Epidermal melanocyte (primary cell): ENCODE measurements around the gene ABR.
A peak's percentile ranks its signal among the peaks of the same experiment; 100 is the strongest.
"Not testable (repeated sequence)": the region's sequence is repeated elsewhere in the genome, so short reads cannot be mapped to it uniquely, and the experiment has no call there.

ENCODE experiments used
- DNase-seq: peaks from one replicate; pipeline ENCODE4 v3.0.0; 2011; ENCODE audit warnings: low spot score; ENCODE audit not compliant: insufficient read length

Gene ABR

DNA sequence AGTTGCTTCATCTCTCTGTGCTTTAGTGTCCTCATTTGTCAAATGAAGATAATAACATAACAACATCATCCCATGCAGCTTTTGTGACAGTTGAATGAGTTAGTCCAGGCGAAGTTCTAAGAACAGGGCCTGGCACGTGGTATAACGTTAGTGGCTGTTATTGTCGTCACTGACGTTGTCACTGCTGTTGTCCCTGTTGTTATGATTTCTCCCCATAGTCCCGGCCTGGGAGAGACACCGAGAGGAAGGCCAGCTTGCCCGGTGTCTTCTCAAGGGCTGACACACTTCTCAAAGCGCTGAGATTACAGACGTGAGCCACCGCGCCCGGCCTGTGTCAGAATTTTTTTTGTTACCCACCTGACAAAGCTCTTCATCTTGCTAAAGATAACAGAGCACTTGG is 29.9 kb downstream of the ABR start:
- no peak for DNase-seq

DNA sequence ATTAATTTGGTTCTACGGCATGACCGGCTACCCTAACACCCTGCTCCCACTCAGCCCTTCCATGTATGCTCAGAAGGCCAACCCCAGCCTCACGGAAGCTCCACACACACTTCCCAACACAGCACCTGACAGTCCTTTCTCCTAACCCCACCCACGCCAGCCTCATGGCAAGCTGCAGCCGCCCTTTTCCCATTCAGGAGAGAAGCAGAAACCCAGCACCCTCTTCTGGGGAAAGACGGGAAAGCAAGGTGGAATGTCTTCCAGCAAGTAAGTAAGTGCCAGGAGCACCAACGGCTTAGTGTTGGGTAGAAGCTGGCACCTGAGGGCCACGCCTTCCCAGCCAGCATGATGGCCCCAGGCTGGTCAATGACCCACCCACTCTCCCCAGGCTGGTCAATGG is 32.1 kb downstream of the ABR start:
- no peak for DNase-seq

DNA sequence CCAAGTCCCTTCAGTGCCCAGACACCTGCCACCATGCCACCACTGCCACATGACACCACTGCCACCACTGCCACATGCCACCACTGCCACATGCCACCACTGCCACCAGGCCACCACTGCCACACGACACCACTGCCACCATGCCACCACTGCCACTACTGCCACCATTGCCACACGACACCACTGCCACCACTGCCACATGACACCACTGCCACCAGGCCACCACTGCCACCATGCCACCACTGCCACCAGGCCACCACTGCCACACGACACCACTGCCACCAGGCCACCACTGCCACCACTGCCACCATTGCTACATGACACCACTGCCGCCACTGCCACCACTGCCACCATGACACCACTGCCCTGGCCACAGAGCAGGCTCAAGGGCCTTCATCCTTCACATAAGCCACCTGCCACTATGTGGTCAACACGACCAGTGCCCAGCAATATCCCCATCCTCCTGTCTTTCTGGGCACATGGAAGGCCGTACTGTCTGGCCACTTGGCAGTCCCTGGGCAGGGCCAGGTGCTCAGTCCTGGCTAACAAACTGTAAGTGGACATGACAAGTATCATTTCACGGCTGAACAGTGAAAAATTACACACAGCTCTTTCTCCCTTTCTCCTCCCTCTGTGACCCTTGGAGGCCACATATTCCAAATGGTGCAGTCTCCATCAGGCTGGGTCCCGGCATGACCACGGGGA is 33.1 kb downstream of the ABR start:
- no peak for DNase-seq

DNA sequence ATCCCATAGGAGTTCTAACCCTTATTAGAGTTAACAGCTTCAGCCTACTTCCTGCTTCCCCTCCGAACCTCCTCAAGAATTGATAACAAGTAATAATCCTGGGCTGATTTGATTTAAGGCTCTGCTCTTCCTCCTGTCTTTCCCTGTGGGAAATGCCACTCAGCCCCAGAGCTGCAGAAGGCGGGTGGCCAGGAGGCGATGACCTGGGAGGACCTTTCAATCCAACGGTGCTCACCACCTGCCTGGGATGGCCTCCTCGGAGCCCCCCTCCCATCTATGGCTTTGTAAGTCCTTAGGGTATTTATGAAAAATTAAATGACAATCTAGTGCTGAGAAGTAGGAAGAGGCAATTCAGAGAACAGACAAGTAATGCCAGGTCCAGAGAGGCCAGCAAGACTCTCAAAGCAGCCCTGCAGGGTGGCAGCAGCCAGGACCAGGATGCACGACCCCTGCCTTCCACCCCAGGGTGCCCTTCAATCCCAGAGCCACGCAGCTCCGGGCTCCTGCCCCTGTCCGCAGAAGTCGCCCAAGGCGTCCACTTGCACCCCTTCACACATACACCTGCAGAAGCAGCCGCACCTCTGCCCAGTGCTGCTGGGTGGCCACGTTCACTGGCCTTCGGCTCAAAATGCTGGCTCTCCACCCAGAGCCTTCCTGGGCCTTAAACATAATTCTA is 34.3 kb downstream of the ABR start:
- DNase-seq: no peak

DNA sequence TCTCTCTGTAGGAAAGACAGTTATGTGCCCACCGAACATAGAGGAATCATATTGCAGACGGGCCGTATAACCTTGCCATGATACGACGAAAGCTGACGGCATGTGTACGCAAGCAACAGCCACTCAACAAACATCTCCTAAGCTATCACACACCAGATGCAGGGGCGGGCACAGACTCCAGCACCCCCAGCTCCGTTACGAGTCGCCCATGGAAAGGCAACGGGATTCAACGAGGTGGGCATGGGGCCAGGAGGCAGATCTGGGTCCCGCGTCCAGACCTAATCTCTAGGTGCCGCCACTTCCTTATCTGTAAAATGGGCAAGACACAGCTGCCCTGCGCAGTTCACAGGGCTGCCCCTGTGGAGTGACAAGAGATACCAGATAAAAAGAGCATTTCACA is 35.6 kb downstream of the ABR start:
- DNase-seq: no peak

DNA sequence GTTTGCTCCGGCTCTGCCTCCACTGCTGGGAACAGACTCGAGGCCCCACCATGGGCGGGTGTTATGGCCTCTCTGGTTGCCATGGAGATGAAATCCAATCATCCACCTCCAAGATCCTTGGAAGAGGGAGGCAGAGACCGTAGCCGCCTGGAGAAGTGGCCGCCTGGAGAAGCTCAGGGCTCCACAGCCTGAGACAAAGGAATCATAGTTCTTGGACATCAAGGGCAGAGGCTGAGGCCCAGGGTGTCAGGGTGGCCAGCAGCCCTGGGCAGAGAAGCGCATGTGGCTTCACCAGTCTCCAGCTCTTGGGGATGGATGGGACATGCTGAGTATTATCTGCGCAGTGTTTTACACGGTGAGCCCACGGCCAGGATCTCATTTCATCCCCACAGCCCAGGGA is 36.2 kb downstream of the ABR start:
- no peak for DNase-seq

DNA sequence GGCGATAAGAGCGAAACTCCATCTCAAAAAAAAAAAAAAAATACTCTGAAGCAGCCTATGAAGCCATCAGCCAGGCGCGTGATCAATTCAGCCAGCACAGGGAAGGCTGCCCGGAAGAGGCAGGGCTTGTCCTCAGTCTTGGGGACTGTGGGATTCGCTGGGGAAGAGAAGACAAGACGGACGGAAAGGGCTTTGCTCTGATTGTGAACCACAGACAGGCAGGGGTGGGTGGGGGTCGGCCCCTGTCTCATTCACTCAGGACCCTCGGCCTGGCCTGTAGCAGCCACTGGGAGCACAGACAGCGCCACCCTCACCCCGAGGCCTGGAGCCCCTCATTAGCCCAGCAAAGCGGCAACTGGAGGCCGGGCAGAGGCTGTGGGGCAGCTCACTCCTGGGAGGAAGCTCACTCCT is 37.2 kb downstream of the ABR start:
- no peak for DNase-seq

DNA sequence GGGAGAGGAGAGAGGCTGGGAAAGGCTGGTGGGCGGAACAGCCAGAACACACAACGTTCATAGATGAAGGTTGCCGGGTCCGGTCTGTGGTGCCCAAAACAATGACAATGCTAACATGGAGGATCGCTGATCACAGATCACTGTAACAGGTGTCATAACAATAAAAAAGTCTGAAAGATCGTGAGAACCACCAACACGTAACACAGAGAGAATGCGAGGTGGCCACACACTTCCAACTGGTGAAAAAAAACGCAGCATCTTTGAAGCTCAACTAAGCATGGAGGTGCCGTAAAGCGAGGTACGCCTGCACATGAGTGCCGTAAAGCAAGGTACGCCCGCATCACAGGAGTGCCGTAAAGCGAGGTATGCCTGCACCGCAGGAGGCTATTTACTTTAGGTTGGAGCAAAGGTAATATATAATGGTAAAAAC is 42.3 kb downstream of the ABR start:
- no peak for DNase-seq

DNA sequence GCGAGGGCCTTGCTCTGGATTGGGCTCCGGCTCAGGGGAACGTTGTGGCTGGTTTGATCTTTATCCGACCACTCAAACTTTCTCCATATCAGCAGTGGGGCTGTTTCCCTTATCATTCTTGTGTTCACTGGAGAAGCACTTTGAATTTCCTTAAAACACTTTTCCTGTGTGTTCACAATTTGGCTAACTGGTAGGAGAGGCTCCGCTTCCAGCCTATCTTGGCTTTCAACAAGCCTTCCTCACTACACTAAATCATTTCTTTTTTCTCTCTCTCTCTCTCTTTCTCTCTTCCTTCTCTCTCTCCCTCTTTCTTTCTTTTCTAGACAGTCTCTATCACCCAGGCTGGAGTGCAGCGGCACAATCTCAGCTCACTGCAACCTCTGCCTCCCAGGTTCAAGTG is 43.0 kb downstream of the ABR start:
- DNase-seq: no peak

DNA sequence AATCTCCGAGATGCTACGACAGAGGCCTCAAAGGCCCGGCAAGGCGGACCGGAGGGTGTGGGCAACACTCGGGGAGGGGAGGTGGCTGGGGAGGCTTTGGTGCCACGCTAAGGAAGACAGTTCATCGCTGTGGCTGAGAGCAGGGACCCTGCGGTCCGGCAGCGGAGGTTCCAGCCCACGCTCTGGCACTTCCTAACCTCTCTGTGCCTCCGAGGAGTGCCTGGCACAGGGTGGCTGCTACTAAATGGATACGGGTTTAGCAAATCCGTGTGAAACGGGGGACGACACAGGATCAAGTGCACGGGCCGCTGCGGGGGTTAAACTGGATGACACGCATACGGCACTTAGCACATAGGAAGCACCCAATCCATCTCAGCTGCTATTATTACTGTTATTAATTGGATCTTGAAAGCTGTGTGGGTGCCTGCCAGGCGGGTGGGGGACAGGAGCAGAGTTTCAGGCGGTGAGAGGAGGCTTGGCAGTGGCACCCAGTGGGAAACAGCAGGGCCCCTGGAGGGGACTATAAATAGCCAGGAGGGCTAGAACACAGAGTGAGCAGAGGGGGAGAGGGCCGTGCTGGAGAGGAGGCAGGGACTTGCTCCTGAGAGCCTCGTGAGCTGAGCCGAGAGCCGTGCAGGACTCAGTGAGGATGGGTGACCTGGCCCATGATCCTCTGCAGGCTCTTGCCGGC is 45.0 kb downstream of the ABR start:
- DNase-seq: no peak

DNA sequence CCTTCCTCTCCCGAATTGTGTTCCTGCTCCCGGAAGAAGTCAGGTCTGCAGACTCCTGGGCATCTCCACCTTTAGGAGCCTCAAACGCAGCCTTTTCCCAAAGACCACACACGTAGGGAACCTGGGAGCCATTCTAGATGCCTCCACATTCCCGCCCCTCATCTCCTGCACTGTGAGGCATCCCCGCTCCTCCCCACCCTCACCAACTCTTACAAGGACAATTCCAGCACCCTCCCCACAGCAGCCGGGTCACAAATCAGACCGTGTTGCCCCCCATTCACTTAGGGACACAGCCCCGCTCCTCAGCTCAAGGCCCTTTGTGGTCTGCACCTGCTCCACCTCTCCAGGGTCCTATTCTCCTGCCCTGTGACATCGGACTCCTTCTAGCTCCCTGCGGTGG is 49.6 kb downstream of the ABR start:
- DNase-seq: no peak

DNA sequence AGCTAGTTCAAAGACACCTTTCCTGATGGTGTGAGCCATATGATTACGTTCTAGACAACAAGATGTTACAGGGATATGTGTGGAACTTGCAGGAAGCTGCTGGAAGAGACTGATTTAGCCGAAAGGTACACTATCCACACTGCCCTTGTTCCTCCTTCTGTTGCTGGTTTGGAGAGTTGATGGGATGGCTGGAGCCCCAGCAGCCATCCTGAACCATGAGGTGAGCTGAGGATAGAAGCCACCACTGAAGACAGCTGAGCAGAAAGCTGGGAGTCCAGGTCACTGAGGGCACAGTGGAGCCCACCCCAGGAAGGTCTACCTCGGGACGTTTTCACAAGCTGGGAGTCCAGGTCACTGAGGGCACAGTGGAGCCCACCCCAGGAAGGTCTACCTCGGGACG is 51.3 kb downstream of the ABR start:
- not testable (repeated sequence) for DNase-seq

DNA sequence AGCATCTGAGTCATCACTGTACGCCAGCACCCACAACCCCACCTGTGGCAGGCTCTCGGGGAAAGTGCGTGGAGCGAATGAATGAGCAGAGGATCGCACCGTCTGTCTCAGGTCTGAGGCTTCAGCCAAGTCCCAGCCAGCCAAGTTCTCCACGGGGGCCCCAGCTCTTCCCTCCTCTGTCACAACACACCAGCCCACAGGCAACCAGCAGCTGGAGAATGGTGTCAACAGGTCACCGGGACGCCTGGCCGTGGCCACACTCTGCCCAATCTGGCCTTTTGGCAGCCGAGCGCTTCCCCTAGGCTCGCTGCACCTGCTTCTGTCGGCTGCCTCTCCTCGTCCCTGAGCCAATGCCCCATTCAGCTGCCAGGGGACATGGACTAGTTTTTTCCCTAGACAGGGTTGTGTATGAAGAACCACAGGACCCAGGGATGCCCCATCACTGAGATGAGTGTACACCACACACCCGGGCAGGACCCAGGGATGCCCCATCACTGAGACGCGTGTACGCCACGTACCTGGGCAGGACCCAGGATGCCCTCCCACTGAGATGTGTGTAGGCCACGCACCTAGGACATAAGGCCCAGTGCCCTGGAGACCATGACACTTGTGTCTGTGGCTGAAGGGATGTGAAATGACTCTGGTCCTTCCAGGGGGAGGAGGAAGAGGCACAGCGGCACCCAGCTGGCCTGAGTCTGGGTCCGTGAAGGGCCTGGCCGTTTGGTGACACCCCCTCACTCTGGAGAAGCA is 52.8 kb downstream of the ABR start:
- DNase-seq: no peak

DNA sequence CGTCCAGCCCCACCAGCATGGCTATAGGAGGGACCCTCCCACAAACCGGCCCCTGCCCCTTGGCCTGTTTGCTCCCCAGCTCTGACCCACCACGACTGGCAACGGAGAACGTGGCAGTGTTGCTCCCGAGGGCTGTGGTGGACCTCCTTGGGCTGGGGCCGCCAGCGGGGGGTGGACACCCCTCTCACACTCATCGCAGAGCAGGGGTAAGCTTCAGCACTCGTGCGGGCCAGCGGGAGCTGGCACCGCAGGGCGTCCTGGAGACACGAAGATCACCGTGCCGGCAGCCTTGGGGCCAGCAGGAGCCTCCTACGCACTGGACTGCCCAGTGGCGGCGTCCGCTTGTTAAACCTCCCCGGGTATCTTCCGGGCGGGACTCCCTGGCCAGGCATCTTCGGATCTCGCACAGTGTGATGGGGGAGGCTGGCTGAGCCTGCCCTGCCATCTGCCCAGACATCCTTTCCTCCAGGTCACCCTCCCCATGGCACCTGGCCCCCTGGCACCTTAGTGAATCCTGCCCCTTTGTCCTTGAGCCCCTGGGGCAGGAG is 53.5 kb downstream of the ABR start:
- no peak for DNase-seq

DNA sequence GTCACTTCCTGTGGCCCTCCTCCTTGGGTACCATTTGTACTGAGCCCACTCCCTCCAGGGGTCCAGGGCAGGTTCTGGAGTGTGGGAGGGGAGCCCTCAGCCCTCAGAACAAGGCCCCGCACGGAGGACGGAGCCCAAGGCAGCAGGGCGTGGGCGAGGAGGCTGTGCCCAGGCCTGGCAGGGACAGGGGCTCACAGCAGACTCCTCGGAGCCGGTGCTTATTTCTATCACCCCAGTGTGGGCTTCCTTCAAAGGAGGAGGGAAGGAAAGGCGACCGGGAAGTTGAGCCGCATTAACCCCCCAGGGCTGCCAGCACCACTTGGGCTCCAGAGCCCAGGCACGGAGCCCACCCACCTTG is 54.0 kb downstream of the ABR start:
- DNase-seq: no peak

DNA sequence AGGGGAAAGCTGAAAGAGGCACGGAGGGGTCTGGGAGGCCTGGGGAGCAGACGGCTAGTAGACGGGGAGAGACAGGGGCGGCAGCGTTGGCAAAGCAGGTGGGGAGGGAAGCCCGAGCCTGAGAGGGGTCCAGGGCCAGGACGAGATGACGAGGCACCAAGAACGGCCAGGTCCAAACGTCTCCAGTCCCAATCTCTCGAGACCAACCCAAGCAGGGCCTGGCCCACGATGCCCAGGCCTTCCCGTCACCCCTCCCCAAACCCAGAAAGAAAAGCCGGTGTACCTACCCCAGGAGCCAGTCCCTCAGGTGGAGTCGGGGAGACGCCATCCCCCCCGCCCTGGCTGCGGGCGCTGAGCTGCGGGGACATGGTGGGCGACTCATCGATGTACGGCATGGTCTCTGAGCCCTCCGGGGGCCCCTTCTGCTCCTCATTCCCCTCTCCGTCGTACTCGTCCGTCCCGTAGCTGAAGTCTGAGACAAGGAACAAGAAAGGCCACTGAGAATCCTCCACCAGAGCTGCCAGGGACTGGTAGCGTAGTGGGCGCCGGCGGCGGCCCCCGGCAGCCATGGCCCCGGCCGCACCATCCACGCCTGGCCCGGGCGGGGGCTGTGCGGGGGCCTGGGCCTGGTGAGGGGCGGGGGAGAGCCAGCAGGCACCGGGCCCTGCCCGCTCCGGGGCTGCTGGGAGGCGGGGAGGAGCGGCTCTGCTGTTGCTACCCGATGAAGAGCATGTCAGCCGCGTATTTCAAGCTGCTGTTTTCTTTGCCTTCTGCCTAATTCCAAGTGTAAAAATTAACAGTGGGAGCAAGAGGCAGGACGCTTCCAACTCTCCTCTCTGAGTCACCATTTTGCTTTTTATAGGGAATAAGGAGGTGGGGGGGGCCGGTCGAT is 54.6 kb downstream of the ABR start:
- DNase-seq: no peak

DNA sequence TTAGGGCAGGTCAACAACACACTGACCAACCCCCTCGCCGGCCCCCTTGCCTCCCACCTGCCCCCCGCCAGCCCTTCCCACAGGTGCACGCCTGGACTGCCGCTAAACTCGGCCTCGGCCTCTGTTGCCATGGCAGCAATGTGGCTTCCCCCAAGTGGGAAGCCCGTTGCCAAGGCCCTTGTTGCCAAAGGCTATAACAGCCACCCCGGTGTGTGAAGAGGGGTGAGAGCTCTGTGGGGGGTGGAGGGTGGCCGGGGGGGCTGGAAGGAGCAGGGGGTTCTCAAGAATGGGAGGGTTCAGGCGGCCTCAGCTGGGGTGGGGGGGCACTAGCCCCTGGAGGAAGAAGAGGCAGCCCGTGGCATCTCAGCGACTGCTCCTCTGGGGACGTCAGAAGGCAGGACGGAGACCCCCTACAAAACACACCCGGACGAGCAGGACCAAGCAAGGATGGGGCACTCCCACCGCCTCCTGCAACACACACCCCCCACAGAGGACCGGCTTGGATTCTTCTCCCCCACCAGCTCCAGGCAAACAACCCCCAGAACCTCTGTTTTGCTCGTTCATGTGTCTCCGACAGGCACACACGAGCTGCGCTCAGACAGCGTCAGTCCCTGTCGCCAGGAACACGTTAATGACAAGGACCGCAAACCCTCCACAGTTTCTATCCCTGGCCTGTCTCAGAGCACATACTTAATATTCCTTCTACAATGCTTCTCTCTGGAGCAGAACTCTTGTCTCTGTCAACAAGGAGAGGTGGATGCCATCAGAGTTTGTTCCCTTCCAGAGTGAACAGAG is 55.7 kb downstream of the ABR start:
- DNase-seq: no peak

DNA sequence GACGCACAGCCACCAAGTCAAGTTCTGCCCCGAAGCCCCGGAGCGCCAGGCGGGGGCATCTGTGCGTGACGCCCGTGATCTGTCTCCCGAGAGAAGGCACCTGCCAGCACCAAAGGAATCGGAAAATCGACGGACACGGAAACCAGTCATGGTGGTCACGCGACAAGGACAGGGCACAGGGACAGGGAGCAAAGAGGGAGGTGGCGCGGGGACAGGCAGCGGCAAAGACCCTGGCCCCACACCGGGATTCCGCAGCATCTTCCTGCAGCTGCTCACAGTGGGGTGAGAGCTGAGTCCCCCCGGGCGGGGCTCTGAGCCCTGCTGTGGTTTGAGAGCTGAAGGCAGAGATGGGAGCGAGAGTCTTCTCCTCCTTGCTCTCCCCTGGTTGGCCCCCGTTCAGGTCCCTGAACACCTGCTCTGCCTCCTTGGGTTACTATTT is 56.4 kb downstream of the ABR start:
- DNase-seq: no peak

DNA sequence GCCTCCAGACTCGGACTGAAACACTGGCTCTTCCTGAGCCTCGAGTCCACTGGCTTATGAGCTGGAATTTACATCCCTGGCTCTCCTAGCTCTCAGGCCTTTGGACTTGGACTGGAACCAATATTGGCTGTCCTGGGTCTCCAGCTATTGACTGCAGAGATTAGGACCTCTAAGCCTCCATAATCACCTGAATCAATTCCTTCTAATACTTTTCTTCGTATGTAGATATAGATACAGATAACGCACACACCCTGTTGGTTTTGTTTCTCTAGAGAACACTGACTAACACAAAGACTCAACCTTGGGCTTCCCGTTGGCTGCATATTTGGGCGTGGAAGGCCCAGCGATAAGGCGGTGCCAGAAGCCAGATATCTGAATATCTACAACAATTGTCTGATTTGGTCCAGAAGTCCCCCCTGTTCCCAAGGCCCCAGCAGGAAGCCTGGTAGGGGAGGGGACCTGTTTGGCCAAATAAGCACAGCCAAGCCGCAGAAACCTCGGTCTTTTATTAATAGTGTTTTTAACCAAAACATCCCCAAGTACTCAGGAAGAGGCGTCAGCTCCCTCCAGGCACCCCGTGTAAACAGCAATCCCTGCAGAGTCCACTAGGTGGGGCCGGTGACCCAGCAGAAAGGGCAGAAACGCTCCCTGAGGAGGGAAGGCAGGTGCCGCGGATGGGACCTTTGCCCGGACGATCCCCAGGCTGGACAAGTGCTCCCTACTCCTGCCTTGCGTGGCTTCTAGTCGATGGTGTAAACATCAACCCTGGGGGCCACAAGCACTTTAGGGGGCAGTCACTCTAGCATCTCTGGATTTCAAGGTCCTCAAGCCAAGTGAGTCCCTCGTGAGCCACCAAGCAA is 57.0 kb downstream of the ABR start:
- peak; percentile 84 for DNase-seq
